HCT116 (cell line): ENCODE measurements around the gene EHMT1. TPM values are rescaled to one million over a fixed set of nuclear protein-coding genes. Genes with fewer than 3 reads are reported as not detected.

Source experiments
- ATAC-seq: fragments of 200-7000 bp; cut with Tn5 transposase; 2 replicates; pipeline ENCODE4 v1.9.1; 2020; ENCODE audit warnings: mild to moderate bottlenecking, moderate library complexity
- BruUV-seq: library from RNA; stranded (reverse); fragments of 400-500 nt; replicated peaks from 2 replicates; lab custom pipeline; 2021; lab: Mats Ljungman, UMichigan
- CTCF ChIA-PET: fragments of 300-600 bp; sonication (Branson Sonifier 250); formaldehyde crosslinking; loops from one replicate; lab custom pipeline; 2021; ENCODE audit warnings: antibody characterized with exemption; lab: Charles Lee
- POLR2A ChIA-PET: fragments of 300-600, 350-600 bp; sonication (Branson Sonifier 250); formaldehyde crosslinking; loops from one replicate; lab custom pipeline; 2021; ENCODE audit warnings: antibody characterized with exemption; lab: Charles Lee
- RAD21 ChIA-PET, 2 experiments: fragments of 300-600 bp; sonication (Branson Sonifier 250); formaldehyde crosslinking; loops; one replicate each; lab custom pipeline; 2023; ENCODE audit warnings: low total read pairs in 2 of 2; ENCODE audit not compliant: uncharacterized antibody in 2 of 2, unreplicated experiment in 2 of 2, low non-redundant PET in 1 of 2; lab: Charles Lee
- DNase-seq: peaks from one replicate; pipeline ENCODE4 v3.0.0-alpha.2; 2010; ENCODE audit warnings: low read depth, low spot score
- H2AFZ ChIP-seq: fragments of 200-600 bp; shearing (Covaris generic), sonication (generic); 2 replicates; pipeline ENCODE4 v1.6.1; 2017; ENCODE audit warnings: low read depth, mixed run types, mixed read lengths, antibody characterized with exemption, low read length; ENCODE audit not compliant: poor library complexity, severe bottlenecking
- H3K27ac ChIP-seq: 2 replicates; pipeline ENCODE4 v1.5.1; 2012; ENCODE audit warnings: low read depth, low read length
- H3K27me3 ChIP-seq: fragments of 200-600 bp; sonication (generic); 2 replicates; pipeline ENCODE4 v1.6.1; 2016; ENCODE audit warnings: mixed run types, low read length, mixed read lengths; ENCODE audit not compliant: insufficient read depth
- H3K36me3 ChIP-seq, 2 experiments: fragments of 200-500 bp in 1 of 2; fragments of 200-600 bp in 1 of 2; sonication (Bioruptor generic) in 1 of 2; sonication (generic) in 1 of 2; 2 replicates each; pipeline versions ENCODE4 v1.5.1 to v1.6.1; 2014 to 2016; ENCODE audit warnings: low read length in 2 of 2, inconsistent platforms in 1 of 2, mixed read lengths in 1 of 2, mixed run types in 1 of 2; ENCODE audit not compliant: insufficient read depth in 2 of 2, control insufficient read depth in 1 of 2
- H3K4me1 ChIP-seq, 2 experiments: fragments of 200-600 bp in 1 of 2; sonication (generic) in 1 of 2; 2 replicates each; pipeline versions ENCODE4 v1.5.1 to v1.6.1; 2012 to 2017; ENCODE audit warnings: low read length in 2 of 2, inconsistent platforms in 1 of 2, mild to moderate bottlenecking in 1 of 2, mixed read lengths in 1 of 2, mixed run types in 1 of 2, moderate library complexity in 1 of 2; ENCODE audit not compliant: insufficient read depth in 2 of 2, control insufficient read depth in 1 of 2
- H3K4me2 ChIP-seq: fragments of 200-600 bp; sonication (generic); 2 replicates; pipeline ENCODE4 v1.6.1; 2017; ENCODE audit warnings: mixed run types, low read length, mixed read lengths
- H3K4me3 ChIP-seq, 2 experiments: fragments of 200-600 bp in 1 of 2; sonication (generic) in 1 of 2; replicated peaks in 1 of 2; 2 replicates each; pipeline ENCODE4 v1.5.1; 2011 to 2016; ENCODE audit warnings: low read length in 2 of 2, control low read depth in 1 of 2, low read depth in 1 of 2, mild to moderate bottlenecking in 1 of 2, mixed read lengths in 1 of 2, mixed run types in 1 of 2
- H3K79me2 ChIP-seq: fragments of 200-600 bp; sonication (generic); 2 replicates; pipeline ENCODE4 v1.6.1; 2017; ENCODE audit warnings: mild to moderate bottlenecking, mixed run types, low read length, moderate library complexity, mixed read lengths; ENCODE audit not compliant: insufficient read depth
- H3K9ac ChIP-seq: fragments of 200-600 bp; sonication (generic); 2 replicates; pipeline ENCODE4 v1.6.1; 2016; ENCODE audit warnings: low read length, mixed read lengths
- H3K9me2 ChIP-seq: fragments of 200-600 bp; sonication (generic), shearing (Covaris generic); 2 replicates; pipeline ENCODE4 v1.6.1; 2017; ENCODE audit warnings: mixed run types, mild to moderate bottlenecking, moderate library complexity; ENCODE audit not compliant: insufficient read depth
- H3K9me3 ChIP-seq, 2 experiments: fragments of 200-500 bp in 1 of 2; fragments of 200-600 bp in 1 of 2; sonication (Bioruptor generic) in 1 of 2; sonication (generic) in 1 of 2; 2 replicates each; pipeline ENCODE4 v1.6.1; 2014 to 2017; ENCODE audit warnings: low read length in 2 of 2, mixed read lengths in 2 of 2, inconsistent platforms in 1 of 2, low read depth in 1 of 2, mild to moderate bottlenecking in 1 of 2, mixed run types in 1 of 2, moderate library complexity in 1 of 2; ENCODE audit not compliant: control insufficient read depth in 1 of 2, insufficient read depth in 1 of 2
- H4K20me1 ChIP-seq: fragments of 200-600 bp; sonication (generic), shearing (Covaris generic); 2 replicates; pipeline ENCODE4 v1.6.1; 2017; ENCODE audit warnings: mixed run types, mild to moderate bottlenecking, moderate library complexity; ENCODE audit not compliant: insufficient read depth
- CBX3 ChIP-seq: IDR thresholded peaks from 2 replicates; pipeline ENCODE4 v1.6.1; 2012; ENCODE audit warnings: low read depth
- CEBPB ChIP-seq: IDR thresholded peaks from 2 replicates; pipeline ENCODE4 v1.6.1; 2012; ENCODE audit warnings: low read depth
- CTCF ChIP-seq, 3 experiments: fragments of 200-600 bp in 1 of 3; sonication (generic) in 1 of 3; IDR thresholded peaks in 2 of 3; conservative IDR thresholded peaks in 1 of 3; 2 replicates each; pipeline ENCODE4 v1.5.1; 2012 to 2017; ENCODE audit warnings: low read depth in 2 of 3, low read length in 2 of 3, antibody characterized with exemption in 1 of 3, borderline replicate concordance in 1 of 3, control low read depth in 1 of 3, mild to moderate bottlenecking in 1 of 3, mixed read lengths in 1 of 3, mixed run types in 1 of 3, moderate library complexity in 1 of 3; ENCODE audit not compliant: insufficient read depth in 1 of 3
- EZH2 ChIP-seq: fragments of 200-600 bp; sonication (generic); IDR thresholded peaks from 2 replicates; pipeline ENCODE4 v1.6.1; 2017; ENCODE audit warnings: antibody characterized with exemption, mixed run types
- JUND ChIP-seq: IDR thresholded peaks from 2 replicates; pipeline ENCODE4 v1.6.1; 2012
- MAX ChIP-seq: IDR thresholded peaks from 2 replicates; pipeline ENCODE4 v1.6.1; 2012
- POLR2A ChIP-seq: IDR thresholded peaks from 2 replicates; pipeline ENCODE4 v1.7.0; 2011; ENCODE audit warnings: borderline replicate concordance; ENCODE audit not compliant: insufficient read depth, insufficient read length; ENCODE audit errors: extremely low read depth
- POLR2AphosphoS5 ChIP-seq: IDR thresholded peaks from 2 replicates; pipeline ENCODE4 v1.6.1; 2011; ENCODE audit warnings: mild to moderate bottlenecking, low read depth, low read length, moderate library complexity
- RAD21 ChIP-seq: IDR thresholded peaks from 2 replicates; pipeline ENCODE4 v1.6.1; 2012; ENCODE audit warnings: low read depth, mild to moderate bottlenecking
- REST ChIP-seq: IDR thresholded peaks from 2 replicates; pipeline ENCODE4 v1.6.1; 2012; ENCODE audit warnings: low read depth
- SIN3A ChIP-seq: IDR thresholded peaks from 2 replicates; pipeline ENCODE4 v1.6.1; 2012; ENCODE audit warnings: low read depth
- SRF ChIP-seq: IDR thresholded peaks from 2 replicates; pipeline ENCODE4 v1.6.1; 2012; ENCODE audit warnings: low read depth
- TCF7L2 ChIP-seq: IDR thresholded peaks from 2 replicates; pipeline ENCODE4 v1.7.0; 2011; ENCODE audit warnings: borderline replicate concordance, inconsistent platforms; ENCODE audit not compliant: insufficient read depth, insufficient read length; ENCODE audit errors: extremely low read depth
- ZBTB33 ChIP-seq: IDR thresholded peaks from 2 replicates; pipeline ENCODE4 v1.6.1; 2011; ENCODE audit warnings: mild to moderate bottlenecking, low read length, moderate library complexity; ENCODE audit not compliant: insufficient replicate concordance; ENCODE audit errors: extremely low read depth
- ZFX ChIP-seq: fragments of 450-650 bp; IDR thresholded peaks from 2 replicates; pipeline ENCODE4 v1.6.1; 2017
- ZNF274 ChIP-seq: fragments of 200-500 bp; sonication (Bioruptor generic); IDR thresholded peaks from 2 replicates; pipeline ENCODE4 v1.6.1; 2014; ENCODE audit warnings: mild to moderate bottlenecking, low read depth, low read length, inconsistent platforms
- intact Hi-C: fragments of 100-400 bp; cut with micrococcal nuclease; formaldehyde crosslinking; loops from 2 replicates; pipeline ENCODE4 v1.10.0; 2022
- total RNA-seq: library from RNA; stranded (reverse); gene quantifications from one replicate; pipeline ENCODE4 v1.2.1, GENCODE V29; 2021; ENCODE audit not compliant: unreplicated experiment

EHMT1 gene
- total RNA-seq, 1 experiment from 2014 or later = 86.1 TPM

GRCh38 chr9:137818286-137818685 is 199.5 kb downstream of the EHMT1 start:
- H3K36me3 ChIP-seq = peaks cover 15 to 25% of the 10 kb centered on the region in 2 experiments; a peak in 2 of 4 replicates
- 0 out of 2 replicates have a peak, but pooled peaks cover 10% of the 10 kb centered on the region for H3K79me2 ChIP-seq
- CTCF ChIA-PET = no interaction called here
- BruUV-seq = no TSS peak
- DNase-seq (no peak), ATAC-seq (no peak)
- no peaks in the 10 kb centered on the region for H4K20me1 ChIP-seq
- RAD21 ChIA-PET = no interaction called here
- no peak overlapping the region for H2AFZ ChIP-seq
- H3K27ac ChIP-seq = no peak overlapping the region
- peaks cover 0 to 5% of the 10 kb centered on the region in 2 experiments; a peak in 1 of 4 replicates for H3K9me3 ChIP-seq
- intact Hi-C loops = no loop called here
- POLR2A ChIA-PET = no interaction called here
- no peaks in the 10 kb centered on the region for H3K4me1 ChIP-seq
- no peaks in the 10 kb centered on the region for H3K9me2 ChIP-seq
- H3K4me2 ChIP-seq = no peak overlapping the region
- TF ChIP-seq TCF7L2 (no peak), POLR2AphosphoS5 (no peak), RAD21 (no peak), MAX (no peak), ZBTB33 (no peak), JUND (no peak), CEBPB (no peak), CBX3 (no peak), ZFX (no peak), ZNF274 (no peak), CTCF (IDR thresholded peaks at IDR 0.05 in 2 of 3, conservative IDR thresholded peaks at IDR 0.05 in 1 of 3; ENCODE audit: borderline replicate concordance in 1 of 3, insufficient read depth in 1 of 3, low read depth in 2 of 3, low read length in 2 of 3) (no peak), EZH2 (no peak), SIN3A (no peak), POLR2A (no peak), SRF (no peak), REST (no peak)
- H3K4me3 ChIP-seq = no peak overlapping the region
- H3K27me3 ChIP-seq = no peaks in the 10 kb centered on the region
- H3K9ac ChIP-seq = no peak overlapping the region
